ENCODE results near the gene DNM2.

GRCh38 chr19:10852098-10852800 is 134.4 kb downstream of the DNM2 start:
- no peak for TF ChIP-seq CTCF (IDR thresholded peaks at IDR 0.05; ENCODE audit: insufficient read depth, low read depth, low read length)
- TF ChIP-seq EZH2 (IDR thresholded peaks at IDR 0.05; ENCODE audit: insufficient read depth, low read length) = no peak

Measured in astrocyte (in vitro differentiated cells and primary cell).